Activated B cell treated with CpG ODN at 0.5 μM for 24 hours (primary cell): Measurements from ENCODE around the gene WTAP. TPM values are rescaled to one million over a fixed set of nuclear protein-coding genes. Genes with fewer than 3 reads are reported as not detected.

Experiments
- ATAC-seq: fragments of 200-7000 bp; cut with Tn5 transposase; one replicate; pipeline ENCODE4 v1.10.0; 2021; ENCODE audit warnings: low read depth, mild to moderate bottlenecking, moderate library complexity
- CTCF ChIA-PET: fragments of 350-600 bp; sonication (Branson Sonifier 250); formaldehyde crosslinking; loops from one replicate; lab custom pipeline; 2021; ENCODE audit warnings: antibody characterized with exemption; lab: Charles Lee
- POLR2A ChIA-PET: fragments of 350-600 bp; sonication (Branson Sonifier 250); formaldehyde crosslinking; loops from one replicate; lab custom pipeline; 2021; ENCODE audit warnings: antibody characterized with exemption; lab: Charles Lee
- DNase-seq: peaks from one replicate; pipeline ENCODE4 v3.0.0; 2022
- H3K27ac Mint-ChIP-seq: one replicate; pipeline ENCODE4 v1.8.0; 2020; ENCODE audit warnings: mixed read lengths
- H3K27me3 Mint-ChIP-seq: one replicate; pipeline ENCODE4 v1.8.0; 2021; ENCODE audit warnings: mixed read lengths
- H3K36me3 Mint-ChIP-seq: one replicate; pipeline ENCODE4 v1.8.0; 2021; ENCODE audit warnings: low read depth, mixed read lengths
- H3K4me1 Mint-ChIP-seq: one replicate; pipeline ENCODE4 v1.8.0; 2021; ENCODE audit warnings: mixed read lengths
- H3K4me3 Mint-ChIP-seq: one replicate; pipeline ENCODE4 v1.8.0; 2020; ENCODE audit warnings: mild to moderate bottlenecking, mixed read lengths
- H3K9me3 Mint-ChIP-seq: one replicate; pipeline ENCODE4 v1.8.0; 2020; ENCODE audit warnings: mixed read lengths
- CTCF ChIP-seq: fragments of 200-600 bp; IDR thresholded peaks from one replicate; pipeline ENCODE4 v1.8.0; 2022; ENCODE audit warnings: antibody characterized with exemption, mild to moderate bottlenecking
- intact Hi-C: fragments of 100-400 bp; cut with micrococcal nuclease; formaldehyde crosslinking; loops from one replicate; pipeline ENCODE4 v1.15.1; 2024
- total RNA-seq: library from RNA; stranded (reverse); gene quantifications from 2 replicates; pipeline ENCODE4 v1.2.3, GENCODE V29; 2022

The WTAP gene
- total RNA-seq, 1 donor from 2014 or later = 141 TPM

GRCh38 chr6:159797554-159797953 is 70.2 kb downstream of the WTAP start:
- no peak for ATAC-seq
- peaks cover 68% of the 10 kb centered on the region for H3K36me3 Mint-ChIP-seq
- intact Hi-C loops = no loop called here
- no peak for DNase-seq
- H3K27ac Mint-ChIP-seq = no peak overlapping the region
- no peaks in the 10 kb centered on the region for H3K9me3 Mint-ChIP-seq
- POLR2A ChIA-PET = no interaction called here
- no peak for TF ChIP-seq CTCF
- no peaks in the 10 kb centered on the region for H3K27me3 Mint-ChIP-seq
- H3K4me1 Mint-ChIP-seq = peaks cover 11% of the 10 kb centered on the region
- CTCF ChIA-PET = no interaction called here
- no peak overlapping the region for H3K4me3 Mint-ChIP-seq

DNA sequence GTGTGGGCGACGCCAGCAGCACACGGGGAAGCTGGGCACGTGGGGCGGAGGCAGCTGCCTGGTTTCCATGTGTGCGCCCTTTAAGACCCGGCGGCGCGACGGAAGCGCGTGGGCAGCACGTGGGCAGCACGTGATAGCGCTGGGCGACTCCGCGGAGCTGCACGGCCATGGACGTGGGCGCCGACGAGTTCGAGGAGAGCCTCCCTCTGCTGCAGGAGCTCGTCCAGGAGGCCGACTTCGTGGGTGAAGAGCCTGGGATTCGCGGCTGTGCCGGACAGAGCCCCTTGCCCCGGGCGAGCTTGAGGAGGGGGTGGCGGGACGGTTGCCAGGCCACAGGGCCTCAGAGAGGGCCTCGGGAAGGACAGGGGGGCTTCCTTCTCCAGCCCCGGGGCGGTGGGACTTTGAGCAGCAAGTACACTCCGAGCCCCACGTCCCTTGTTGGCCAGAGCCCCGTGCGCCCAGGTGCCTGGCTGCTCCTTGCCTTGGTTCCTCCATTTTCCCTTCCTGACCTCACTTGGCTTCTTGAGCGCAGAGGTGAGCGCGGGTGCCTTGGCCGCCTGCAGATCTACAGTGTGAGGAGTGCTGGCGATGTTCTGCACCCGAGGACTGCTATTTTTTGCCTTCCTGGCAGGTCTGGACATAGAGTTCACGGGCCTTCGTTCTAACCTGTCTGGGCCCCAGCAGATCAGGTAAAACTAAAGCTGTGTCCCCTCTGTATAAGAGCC is 73.0 kb downstream of the WTAP start, which contains the start of gene PNLDC1:
PNLDC1 (plus strand) TSS at position 136 of the 725 bp plus-strand sequence; CDS start at position 168, 32 bp downstream.
- Mint-ChIP-seq H3K9me3 (no peaks in the 10 kb centered on the region), H3K36me3 (peaks cover 48% of the 10 kb centered on the region), H3K4me3 (no peak within 1 kb of the TSS), H3K4me1 (peaks cover 2% of the 10 kb centered on the region), H3K27ac (no peak within 1 kb of the TSS), H3K27me3 (no peaks in the 10 kb centered on the region)
- CTCF ChIA-PET = no interaction called here
- intact Hi-C loops = no loop called here
- POLR2A ChIA-PET = no interaction called here
- no peak for TF ChIP-seq CTCF
- DNase-seq (no peak), ATAC-seq (no peak)

DNA sequence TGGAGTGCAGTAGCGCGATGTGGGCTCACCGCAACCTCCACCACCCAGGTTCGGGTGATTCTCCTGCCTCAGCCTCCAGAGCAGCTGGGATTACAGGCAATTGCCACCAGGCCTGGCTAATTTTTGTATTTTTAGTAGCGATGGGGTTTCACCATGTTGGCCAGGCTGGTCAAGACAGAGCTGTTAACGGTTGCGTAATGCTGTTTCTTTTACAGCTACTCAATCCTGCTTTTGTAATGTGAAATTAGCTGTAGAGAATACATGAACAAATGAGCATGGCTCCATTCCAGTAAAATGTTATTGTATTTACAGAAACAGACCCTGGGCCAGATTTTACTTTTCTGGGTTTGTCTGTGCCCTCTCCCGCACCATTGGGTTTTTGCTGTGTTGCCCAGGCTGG is 74.6 kb downstream of the WTAP start:
- Mint-ChIP-seq H3K4me1 (no peaks in the 10 kb centered on the region), H3K36me3 (peaks cover 36% of the 10 kb centered on the region), H3K27me3 (no peaks in the 10 kb centered on the region), H3K27ac (no peak overlapping the region), H3K4me3 (no peak overlapping the region), H3K9me3 (no peaks in the 10 kb centered on the region)
- POLR2A ChIA-PET = no interaction called here
- TF ChIP-seq CTCF = no peak
- intact Hi-C loops = no loop called here
- CTCF ChIA-PET = no interaction called here
- ATAC-seq (no peak), DNase-seq (no peak)

- no peak for TF ChIP-seq CTCF
- Mint-ChIP-seq H3K9me3 (no peaks in the 10 kb centered on the region), H3K27ac (no peak overlapping the region), H3K4me3 (no peak overlapping the region), H3K4me1 (no peaks in the 10 kb centered on the region), H3K36me3 (peaks cover 11% of the 10 kb centered on the region), H3K27me3 (no peaks in the 10 kb centered on the region)
- ATAC-seq (no peak), DNase-seq (no peak)
- ChIA-PET CTCF (no interaction called here), POLR2A (no interaction called here)
- intact Hi-C loops = no loop called here
These were observed 77.2 kb downstream of the WTAP start for GRCh38 chr6:159804504-159804903.

GRCh38 chr6:159805440-159806020 is 78.2 kb downstream of the WTAP start:
- H3K36me3 Mint-ChIP-seq = peaks cover 4% of the 10 kb centered on the region
- no peak overlapping the region for H3K4me3 Mint-ChIP-seq
- H3K27me3 Mint-ChIP-seq = no peaks in the 10 kb centered on the region
- ATAC-seq (no peak), DNase-seq (no peak)
- no peaks in the 10 kb centered on the region for H3K9me3 Mint-ChIP-seq
- H3K27ac Mint-ChIP-seq = no peak overlapping the region
- intact Hi-C loops = no loop called here
- TF ChIP-seq CTCF = no peak
- ChIA-PET POLR2A (no interaction called here), CTCF (no interaction called here)
- H3K4me1 Mint-ChIP-seq = no peaks in the 10 kb centered on the region

Other genes with a start within 250 kb of the WTAP start
- gene SOD2, start 34.3 kb upstream of the WTAP start, total RNA-seq = 91.0 and 98.2 TPM in 2 replicates
- 82.0 and 87.9 TPM in 2 replicates for gene ACAT2, start 34.5 kb downstream of the WTAP start, total RNA-seq
- gene TCP1, start 62.1 kb downstream of the WTAP start, total RNA-seq = 181 and 199 TPM in 2 replicates
- gene MRPL18, start 63.0 kb downstream of the WTAP start, total RNA-seq = 44.7 and 47.7 TPM in 2 replicates
- 0.24 TPM in 1 of 2 replicates, not detected in the other for gene PNLDC1, start 72.8 kb downstream of the WTAP start, total RNA-seq
- gene MAS1, start 163.5 kb downstream of the WTAP start, total RNA-seq = not detected in 2 replicates
- 69.6 and 79.5 TPM in 2 replicates for gene IGF2R, start 241.6 kb downstream of the WTAP start, total RNA-seq